GM21367 (cell line): ENCODE measurements around the gene OR4N5.

Experiments
- ATAC-seq: cut with Tn5 transposase; IDR thresholded peaks from one replicate; pipeline ENCODE4 v1.9.1; 2021; ENCODE audit not compliant: unreplicated experiment

OR4N5 gene

DNA sequence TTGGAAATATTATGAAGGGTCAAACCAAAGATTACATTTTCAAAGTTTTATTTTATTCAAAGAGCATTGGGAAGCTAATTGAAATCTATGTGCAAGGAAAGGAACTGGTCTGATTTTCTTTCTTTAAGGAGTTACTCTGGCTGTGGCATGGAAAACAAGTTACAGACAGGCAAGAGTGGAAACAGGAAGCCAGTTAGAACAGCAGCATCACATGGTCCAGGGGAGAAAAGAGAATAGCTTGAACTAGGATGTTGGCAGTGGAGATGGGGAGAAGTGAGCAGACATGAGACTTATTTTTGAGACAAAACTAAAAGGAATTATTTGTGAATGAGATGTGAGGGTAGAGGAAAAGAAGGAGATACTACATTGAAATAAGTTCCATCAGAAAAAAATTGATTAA lies 55.5 kb downstream of the OR4N5 start:
- no peak for ATAC-seq
